K562 (cell line): Measurements from ENCODE around the gene P2RX5.

ENCODE experiments used
- HMGXB4 ChIP-seq: sonication (generic); formaldehyde crosslinking; IDR thresholded peaks from 2 replicates; pipeline ENCODE4 v1.8.1; 2023; ENCODE audit warnings: mild to moderate bottlenecking, missing genetic modification reagents
- POLR2A ChIP-seq: fragments of 450-650 bp; conservative IDR thresholded peaks from 2 replicates; pipeline ENCODE4 v1.6.1; 2016
- SIN3A ChIP-seq, 2 experiments: fragments of 150-350 bp in 1 of 2; IDR thresholded peaks; 2 replicates each; pipeline ENCODE4 v1.6.1; 2011 to 2016; ENCODE audit warnings: borderline replicate concordance in 2 of 2, low read depth in 2 of 2, low read length in 2 of 2, mild to moderate bottlenecking in 2 of 2, moderate library complexity in 2 of 2; ENCODE audit not compliant: control insufficient read depth in 1 of 2
- SRF ChIP-seq, 2 experiments: fragments of 250-450, 450-650 bp in 1 of 2; sonication (Bioruptor Pico) in 1 of 2; sonication (generic) in 1 of 2; formaldehyde crosslinking; IDR thresholded peaks; 2 replicates each; pipeline versions ENCODE4 v1.5.0 to v1.5.1; 2020 to 2022; ENCODE audit warnings: mild to moderate bottlenecking in 1 of 2, missing genetic modification reagents in 1 of 2
- TARDBP ChIP-seq: fragments of 450-650 bp; IDR thresholded peaks from 2 replicates; pipeline ENCODE4 v1.6.1; 2016
- YY1 ChIP-seq, 3 experiments: IDR thresholded peaks; 2 replicates each; pipeline ENCODE4 v1.6.1; 2011; ENCODE audit warnings: low read length in 2 of 3, mild to moderate bottlenecking in 2 of 3, moderate library complexity in 2 of 3, borderline replicate concordance in 1 of 3, control low read depth in 1 of 3, low read depth in 1 of 3; ENCODE audit not compliant: insufficient read depth in 3 of 3, insufficient replicate concordance in 2 of 3, control insufficient read depth in 1 of 3, insufficient read length in 1 of 3; ENCODE audit errors: extremely low read depth in 1 of 3
- ZNF124 ChIP-seq: sonication (generic); formaldehyde crosslinking; IDR thresholded peaks from 2 replicates; pipeline ENCODE4 v1.8.1; 2022; ENCODE audit warnings: missing genetic modification reagents
- TF ChIP-seq, protein P1 (sequence below): conservative IDR thresholded peaks from 2 replicates; pipeline ENCODE4 v1.6.1; 2011; ENCODE audit warnings: low read depth, mild to moderate bottlenecking, low read length; ENCODE audit not compliant: control insufficient read depth
- TF ChIP-seq, protein P2 (sequence below), 3 experiments: fragments of 200-800 bp in 1 of 3; fragments of 250-450 bp in 1 of 3; fragments of 450-650 bp in 1 of 3; sonication (Bioruptor Pico) in 1 of 3; sonication (Bioruptor generic) in 1 of 3; formaldehyde crosslinking in 1 of 3; IDR thresholded peaks; 2 replicates each; pipeline versions ENCODE4 v1.6.1 to v1.8.0; 2016 to 2022; ENCODE audit warnings: mild to moderate bottlenecking in 2 of 3, missing genetic modification characterization in 2 of 3, missing compliant biosample characterization in 1 of 3, moderate library complexity in 1 of 3
- TF ChIP-seq, protein P3 (sequence below), 3 experiments: IDR thresholded peaks in 2 of 3; conservative IDR thresholded peaks in 1 of 3; 2 replicates each; pipeline ENCODE4 v1.5.1; 2011 to 2012; ENCODE audit warnings: low read length in 3 of 3, mild to moderate bottlenecking in 3 of 3, control low read depth in 2 of 3, improper control_type of control experiment in 1 of 3, inconsistent platforms in 1 of 3, low read depth in 1 of 3, mixed read lengths in 1 of 3, moderate library complexity in 1 of 3; ENCODE audit not compliant: insufficient read depth in 2 of 3

GRCh38 chr17:3630781-3631180, 65.2 kb downstream of the P2RX5 start:
- no peak for TF ChIP-seq ZNF124 (CRISPR knock-in tag)
- TF ChIP-seq TARDBP: no peak
- TF ChIP-seq POLR2A: no peak
- no peak for TF ChIP-seq SRF (CRISPR knock-in tag; IDR thresholded peaks at IDR 0.05)
- TF ChIP-seq, protein P1, sequence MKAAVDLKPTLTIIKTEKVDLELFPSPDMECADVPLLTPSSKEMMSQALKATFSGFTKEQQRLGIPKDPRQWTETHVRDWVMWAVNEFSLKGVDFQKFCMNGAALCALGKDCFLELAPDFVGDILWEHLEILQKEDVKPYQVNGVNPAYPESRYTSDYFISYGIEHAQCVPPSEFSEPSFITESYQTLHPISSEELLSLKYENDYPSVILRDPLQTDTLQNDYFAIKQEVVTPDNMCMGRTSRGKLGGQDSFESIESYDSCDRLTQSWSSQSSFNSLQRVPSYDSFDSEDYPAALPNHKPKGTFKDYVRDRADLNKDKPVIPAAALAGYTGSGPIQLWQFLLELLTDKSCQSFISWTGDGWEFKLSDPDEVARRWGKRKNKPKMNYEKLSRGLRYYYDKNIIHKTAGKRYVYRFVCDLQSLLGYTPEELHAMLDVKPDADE: no peak
- TF ChIP-seq YY1 (IDR thresholded peaks at IDR 0.05; ENCODE audit: borderline replicate concordance in 1 of 3, control insufficient read depth in 1 of 3, extremely low read depth in 1 of 3, insufficient read depth in 3 of 3, insufficient read length in 1 of 3, insufficient replicate concordance in 2 of 3, low read depth in 1 of 3, low read length in 2 of 3): no peak
- TF ChIP-seq SIN3A (IDR thresholded peaks at IDR 0.05; ENCODE audit: borderline replicate concordance in 2 of 2, control insufficient read depth in 1 of 2, low read depth in 2 of 2, low read length in 2 of 2): no peak
- TF ChIP-seq, protein P2, sequence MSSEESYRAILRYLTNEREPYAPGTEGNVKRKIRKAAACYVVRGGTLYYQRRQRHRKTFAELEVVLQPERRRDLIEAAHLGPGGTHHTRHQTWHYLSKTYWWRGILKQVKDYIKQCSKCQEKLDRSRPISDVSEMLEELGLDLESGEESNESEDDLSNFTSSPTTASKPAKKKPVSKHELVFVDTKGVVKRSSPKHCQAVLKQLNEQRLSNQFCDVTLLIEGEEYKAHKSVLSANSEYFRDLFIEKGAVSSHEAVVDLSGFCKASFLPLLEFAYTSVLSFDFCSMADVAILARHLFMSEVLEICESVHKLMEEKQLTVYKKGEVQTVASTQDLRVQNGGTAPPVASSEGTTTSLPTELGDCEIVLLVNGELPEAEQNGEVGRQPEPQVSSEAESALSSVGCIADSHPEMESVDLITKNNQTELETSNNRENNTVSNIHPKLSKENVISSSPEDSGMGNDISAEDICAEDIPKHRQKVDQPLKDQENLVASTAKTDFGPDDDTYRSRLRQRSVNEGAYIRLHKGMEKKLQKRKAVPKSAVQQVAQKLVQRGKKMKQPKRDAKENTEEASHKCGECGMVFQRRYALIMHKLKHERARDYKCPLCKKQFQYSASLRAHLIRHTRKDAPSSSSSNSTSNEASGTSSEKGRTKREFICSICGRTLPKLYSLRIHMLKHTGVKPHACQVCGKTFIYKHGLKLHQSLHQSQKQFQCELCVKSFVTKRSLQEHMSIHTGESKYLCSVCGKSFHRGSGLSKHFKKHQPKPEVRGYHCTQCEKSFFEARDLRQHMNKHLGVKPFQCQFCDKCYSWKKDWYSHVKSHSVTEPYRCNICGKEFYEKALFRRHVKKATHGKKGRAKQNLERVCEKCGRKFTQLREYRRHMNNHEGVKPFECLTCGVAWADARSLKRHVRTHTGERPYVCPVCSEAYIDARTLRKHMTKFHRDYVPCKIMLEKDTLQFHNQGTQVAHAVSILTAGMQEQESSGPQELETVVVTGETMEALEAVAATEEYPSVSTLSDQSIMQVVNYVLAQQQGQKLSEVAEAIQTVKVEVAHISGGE (CRISPR knock-in tag; IDR thresholded peaks at IDR 0.05): no peak
- no peak for TF ChIP-seq HMGXB4 (CRISPR knock-in tag)
- TF ChIP-seq, protein P3, sequence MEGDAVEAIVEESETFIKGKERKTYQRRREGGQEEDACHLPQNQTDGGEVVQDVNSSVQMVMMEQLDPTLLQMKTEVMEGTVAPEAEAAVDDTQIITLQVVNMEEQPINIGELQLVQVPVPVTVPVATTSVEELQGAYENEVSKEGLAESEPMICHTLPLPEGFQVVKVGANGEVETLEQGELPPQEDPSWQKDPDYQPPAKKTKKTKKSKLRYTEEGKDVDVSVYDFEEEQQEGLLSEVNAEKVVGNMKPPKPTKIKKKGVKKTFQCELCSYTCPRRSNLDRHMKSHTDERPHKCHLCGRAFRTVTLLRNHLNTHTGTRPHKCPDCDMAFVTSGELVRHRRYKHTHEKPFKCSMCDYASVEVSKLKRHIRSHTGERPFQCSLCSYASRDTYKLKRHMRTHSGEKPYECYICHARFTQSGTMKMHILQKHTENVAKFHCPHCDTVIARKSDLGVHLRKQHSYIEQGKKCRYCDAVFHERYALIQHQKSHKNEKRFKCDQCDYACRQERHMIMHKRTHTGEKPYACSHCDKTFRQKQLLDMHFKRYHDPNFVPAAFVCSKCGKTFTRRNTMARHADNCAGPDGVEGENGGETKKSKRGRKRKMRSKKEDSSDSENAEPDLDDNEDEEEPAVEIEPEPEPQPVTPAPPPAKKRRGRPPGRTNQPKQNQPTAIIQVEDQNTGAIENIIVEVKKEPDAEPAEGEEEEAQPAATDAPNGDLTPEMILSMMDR (IDR thresholded peaks at IDR 0.05 in 2 of 3, conservative IDR thresholded peaks at IDR 0.05 in 1 of 3; ENCODE audit: insufficient read depth in 2 of 3, low read depth in 1 of 3, low read length in 3 of 3): no peak
